NCI-H1930 (cell line): ENCODE data around the gene FAM153A.
"Not testable (repeated sequence)": the region's sequence is repeated elsewhere in the genome, so short reads cannot be mapped to it uniquely, and the experiment has no call there.

Experiments used
- DNase-seq, 2 experiments: peaks; one replicate each; lab custom pipeline; 2025; lab: John Stamatoyannopoulos, UW

FAM153A gene

DNA sequence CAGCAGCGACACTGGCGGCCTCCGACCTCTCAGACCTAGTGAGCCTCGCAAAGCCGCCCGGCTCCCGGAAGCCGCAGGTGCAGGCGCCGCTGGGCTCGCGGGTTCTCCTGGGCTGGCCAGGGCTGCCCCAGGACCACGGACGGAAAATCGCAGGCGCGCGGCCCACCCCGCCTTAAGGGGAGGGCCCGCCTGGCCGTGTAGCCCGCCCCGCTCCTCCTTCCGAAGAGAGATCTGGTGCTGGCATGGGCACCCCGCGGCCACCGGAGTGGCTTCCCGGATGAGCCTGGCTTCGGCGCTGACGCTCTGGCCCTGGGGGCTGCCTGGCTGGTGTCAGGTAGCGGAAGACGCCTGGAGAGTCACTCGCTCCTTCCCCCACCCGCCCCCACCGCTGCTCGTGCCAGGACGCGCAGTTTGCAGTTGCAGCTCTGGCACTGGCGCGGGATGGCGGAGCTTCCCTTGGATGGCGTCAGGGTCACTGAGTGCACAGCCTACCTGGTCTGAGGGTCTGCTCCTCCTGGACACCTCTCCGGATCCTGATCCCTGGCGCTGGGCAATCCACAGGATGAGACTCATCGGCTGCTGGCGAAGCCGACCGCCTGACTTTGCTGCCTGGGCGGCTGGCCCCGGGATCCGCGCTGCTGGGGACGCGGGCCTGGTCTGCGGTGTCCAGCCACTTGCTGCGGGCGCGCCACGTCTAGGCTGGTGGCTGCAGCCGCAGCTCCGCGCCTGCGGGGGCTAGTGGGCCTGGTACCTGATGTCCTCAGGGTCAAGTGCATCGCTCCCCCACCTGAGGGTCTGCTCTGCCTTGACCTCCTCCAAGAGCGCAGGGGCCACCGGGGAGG is at the start of gene FAM153A:
TSS of gene FAM153A (minus strand) at position 108 of the 842 bp plus-strand sequence.
- DNase-seq, result not testable (repeated sequence)

DNA sequence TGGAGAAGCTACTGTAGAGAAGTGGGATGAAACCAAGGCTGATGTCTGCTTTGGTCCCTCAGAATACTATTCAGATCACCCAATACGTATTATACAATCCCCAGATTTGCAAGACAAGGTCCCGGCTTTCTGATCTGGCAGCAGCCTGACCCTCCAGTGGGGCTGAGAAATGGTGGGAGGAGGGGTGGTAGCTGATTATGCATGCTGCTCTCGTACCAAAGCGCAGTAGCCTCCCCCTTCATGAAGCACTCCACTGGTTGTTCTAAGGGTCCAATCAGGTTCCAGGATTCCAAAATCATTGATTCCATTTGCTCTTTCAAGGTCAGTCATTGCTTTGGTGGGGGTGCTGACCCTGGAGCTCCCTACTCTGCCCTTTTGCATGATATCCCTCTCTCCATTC is 49.6 kb upstream of the FAM153A start:
- not testable (repeated sequence) for DNase-seq

DNA sequence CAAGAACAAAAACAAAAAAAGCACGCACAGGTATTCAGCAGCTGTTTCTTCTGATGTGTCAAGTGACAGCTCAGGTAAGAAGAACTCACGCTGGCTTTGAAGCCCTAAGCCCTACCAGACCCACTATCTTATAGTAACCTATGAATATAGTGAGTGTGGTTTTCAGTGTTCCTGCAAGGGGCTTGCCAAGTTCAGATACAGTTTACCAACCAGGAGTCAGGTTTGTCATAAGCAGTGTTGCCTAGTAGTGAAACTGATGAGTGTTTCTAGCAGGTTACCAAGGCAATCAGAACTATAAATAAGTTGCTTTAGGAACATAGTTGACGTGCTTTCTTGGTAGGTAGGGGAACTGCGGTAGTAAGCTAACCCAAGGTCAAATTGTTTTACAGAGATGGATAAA is 43.4 kb upstream of the FAM153A start:
- DNase-seq, result not testable (repeated sequence)

DNA sequence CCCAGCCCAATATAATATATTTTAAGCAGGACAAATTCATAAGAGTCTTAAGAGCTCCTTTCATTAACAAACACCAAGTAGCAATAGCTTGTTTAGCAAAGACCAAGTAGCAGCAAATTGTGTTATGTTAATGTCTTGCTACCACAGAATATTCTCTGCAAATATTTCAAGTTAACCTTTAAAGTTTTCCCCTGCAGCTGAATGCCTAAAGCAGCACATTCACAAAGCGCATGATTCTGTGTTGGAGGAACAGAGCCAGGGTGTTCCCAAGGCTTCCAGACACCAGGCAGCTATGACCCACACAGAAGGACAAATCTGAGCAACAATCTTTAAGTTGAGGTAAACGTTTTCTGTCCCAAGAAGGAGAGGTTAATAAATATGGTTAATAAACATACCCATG is 42.1 kb upstream of the FAM153A start:
- not testable (repeated sequence) for DNase-seq

DNA sequence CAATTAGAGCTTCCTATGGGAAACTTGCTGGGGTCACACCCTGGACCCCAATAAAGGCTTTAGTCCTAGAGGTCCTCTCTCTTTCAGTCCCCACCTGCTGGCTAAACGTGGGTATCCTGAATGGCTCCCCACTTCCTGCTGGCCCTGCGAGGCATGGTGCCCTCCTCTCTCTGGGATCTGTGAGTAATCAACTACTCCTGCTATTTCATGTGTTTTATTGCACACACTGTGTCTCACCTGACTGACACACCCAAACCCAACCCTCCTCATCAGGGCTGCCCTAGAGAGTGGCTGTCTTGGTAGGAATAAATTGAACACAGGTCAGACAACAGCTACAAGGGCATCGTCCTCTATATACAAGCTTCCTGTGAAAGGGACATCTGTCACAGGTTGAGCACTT is 39.8 kb upstream of the FAM153A start:
- not testable (repeated sequence) for DNase-seq

DNA sequence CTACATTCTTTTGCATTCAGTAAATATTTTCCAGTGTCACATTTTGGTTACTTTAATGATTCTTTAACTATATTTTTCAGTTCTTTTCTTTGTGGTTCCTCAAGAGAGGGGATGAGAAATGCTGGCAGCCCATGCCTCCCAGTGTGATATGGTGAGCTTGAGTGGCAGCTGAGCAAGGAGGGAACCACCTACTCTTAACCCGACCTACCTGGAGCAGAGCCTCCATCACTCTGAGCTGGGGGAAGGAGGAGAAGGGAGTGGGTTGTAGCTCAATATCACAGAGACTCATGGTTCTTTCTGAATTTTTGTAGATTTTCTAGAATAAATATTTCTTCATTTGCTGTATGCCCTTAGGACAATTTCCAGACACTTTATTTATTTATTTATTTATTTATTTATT is 37.0 kb upstream of the FAM153A start:
- not testable (repeated sequence) for DNase-seq

DNA sequence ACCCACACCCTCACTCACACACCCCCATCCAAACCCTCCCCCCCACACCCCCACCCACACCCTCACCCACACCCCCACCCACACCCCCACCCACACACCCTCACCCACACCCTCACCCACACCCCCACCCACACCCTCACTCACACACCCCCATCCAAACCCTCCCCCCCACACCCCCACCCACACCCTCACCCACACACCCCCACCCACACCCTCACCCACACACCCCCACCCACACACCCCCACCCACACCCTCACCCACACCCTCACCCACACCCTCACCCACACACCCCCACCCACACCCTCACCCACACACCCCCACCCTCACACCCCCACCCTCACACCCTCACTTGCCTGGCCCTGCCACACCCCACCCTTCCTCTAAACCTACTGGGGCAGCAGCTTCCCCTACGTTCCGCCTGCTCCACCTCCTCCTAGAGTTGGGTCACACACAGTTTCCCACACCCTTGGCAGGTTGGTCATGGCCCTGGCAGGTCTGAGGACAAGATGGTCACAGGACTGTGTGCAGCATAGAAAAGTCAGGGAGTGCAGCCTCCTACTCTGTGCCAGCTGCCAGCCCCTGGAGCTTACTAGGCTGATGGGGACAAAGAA is 30.2 kb upstream of the FAM153A start:
- not testable (repeated sequence) for DNase-seq

DNA sequence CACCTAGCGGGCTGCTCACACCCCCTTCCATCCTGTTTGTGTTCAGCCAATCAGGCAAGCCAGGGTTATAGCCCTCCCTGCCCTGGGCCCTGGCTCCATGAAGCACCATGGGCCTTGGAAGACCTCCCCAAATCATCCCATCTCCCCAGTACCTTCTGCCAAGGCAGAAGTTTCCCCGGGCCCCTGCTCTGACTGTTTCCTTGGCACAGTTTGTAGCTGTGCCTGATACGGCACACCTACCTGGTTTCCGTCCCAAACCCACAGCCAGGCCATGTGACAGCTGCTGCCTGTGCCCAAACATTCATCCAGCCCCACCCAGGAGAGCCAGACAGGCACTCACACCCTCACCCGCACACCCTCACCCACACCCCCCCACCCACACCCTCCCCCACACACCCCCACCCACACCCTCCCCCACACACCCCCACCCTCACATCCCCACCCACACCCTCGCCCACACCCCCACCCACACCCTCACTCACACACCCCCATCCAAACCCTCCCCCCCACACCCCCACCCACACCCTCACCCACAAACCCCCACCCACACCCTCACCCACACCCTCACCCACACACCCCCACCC is 29.6 kb upstream of the FAM153A start:
- DNase-seq, result not testable (repeated sequence)

DNA sequence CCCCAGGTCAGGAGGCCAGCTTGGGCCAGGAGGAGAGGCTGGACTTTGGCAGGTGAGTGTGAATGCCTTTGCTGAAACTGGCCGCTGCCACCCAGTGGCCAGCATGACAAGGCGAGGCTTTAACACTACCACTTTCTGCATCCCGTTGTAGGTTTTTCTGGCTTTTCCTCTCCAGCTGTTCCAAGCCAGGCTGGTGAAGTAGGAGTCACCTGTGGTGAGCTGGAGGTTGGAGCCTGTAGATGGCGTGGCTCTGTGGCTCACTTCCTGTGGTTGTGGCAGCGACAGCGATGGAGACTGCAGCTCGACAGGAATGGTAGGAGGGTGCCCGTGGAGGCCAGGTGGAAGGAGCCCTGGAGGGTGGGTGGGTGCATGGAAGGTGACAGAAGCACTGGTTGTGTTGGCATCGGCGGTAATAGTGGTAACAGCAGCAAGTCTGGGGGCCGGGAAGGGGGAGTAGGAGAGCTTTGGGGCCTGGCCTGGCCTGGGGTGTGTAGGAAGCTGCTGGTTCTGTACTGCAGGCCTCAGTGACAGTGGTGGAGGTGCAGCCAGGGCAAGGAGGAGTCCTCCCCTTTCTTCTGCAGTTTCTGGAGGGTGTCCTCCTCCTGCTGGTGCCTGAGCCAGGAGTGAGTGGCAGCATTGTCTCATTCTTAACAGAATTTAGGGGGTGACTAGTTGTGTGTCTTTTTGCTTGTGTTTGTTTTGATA is 26.7 kb upstream of the FAM153A start:
- not testable (repeated sequence) for DNase-seq

DNA sequence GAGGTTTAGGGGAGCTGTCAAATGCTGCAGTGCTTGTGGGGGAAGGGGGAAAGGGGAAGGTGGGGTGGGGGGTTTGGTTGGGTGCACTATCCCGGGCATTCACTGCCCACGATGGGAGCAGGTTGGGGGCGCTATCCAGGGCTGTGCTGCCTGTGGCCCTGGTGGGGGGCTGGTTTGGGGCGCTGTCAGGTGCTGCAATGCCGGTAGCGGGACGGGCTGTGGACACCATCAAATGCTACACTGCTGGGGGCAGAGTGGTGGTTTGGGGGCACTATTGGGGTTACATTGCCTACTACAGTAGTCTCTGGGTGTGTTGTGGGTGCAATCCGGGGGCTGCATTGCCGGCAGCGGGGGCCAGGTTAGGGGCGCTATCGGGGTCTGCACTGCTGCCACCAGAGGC is 25.7 kb upstream of the FAM153A start:
- not testable (repeated sequence) for DNase-seq

DNA sequence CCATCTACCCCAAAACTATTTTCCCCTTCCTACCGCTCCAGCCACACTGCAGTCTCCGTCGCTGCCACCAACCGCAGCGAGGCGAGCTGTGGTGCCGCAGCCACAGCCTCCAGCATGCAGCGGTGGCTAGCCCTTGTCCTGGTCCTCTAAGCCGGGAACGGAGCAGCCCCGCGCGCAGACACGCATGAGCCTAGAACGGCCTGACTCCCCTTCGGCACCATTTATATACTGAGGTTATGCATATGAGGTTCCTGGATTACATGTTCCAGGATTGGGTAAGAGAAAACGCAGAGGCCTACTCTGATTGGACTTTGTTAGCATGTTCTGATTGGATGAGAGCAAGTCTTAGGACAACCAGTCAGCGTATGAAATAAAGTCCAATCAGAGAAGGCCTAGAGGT is 24.6 kb upstream of the FAM153A start:
- not testable (repeated sequence) for DNase-seq

DNA sequence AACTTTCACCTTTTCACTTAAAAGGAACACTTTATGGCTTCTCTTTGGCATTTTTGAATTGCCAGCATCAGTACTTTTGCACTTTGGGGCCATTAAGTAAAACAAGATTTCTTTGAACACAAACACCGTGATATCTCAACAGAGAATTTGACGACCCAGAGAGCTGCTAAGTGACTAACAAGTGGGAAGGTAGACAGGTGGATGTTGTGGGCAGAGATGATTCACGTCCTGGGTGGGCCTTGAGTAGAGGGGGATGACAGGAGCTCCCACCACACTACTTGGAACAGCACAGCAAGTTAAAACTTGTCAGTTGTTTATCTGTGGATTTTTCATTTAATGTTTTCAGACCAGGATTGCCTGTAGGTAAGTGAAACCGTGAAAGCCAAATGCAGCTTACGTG is 18.7 kb upstream of the FAM153A start:
- DNase-seq, result not testable (repeated sequence)

DNA sequence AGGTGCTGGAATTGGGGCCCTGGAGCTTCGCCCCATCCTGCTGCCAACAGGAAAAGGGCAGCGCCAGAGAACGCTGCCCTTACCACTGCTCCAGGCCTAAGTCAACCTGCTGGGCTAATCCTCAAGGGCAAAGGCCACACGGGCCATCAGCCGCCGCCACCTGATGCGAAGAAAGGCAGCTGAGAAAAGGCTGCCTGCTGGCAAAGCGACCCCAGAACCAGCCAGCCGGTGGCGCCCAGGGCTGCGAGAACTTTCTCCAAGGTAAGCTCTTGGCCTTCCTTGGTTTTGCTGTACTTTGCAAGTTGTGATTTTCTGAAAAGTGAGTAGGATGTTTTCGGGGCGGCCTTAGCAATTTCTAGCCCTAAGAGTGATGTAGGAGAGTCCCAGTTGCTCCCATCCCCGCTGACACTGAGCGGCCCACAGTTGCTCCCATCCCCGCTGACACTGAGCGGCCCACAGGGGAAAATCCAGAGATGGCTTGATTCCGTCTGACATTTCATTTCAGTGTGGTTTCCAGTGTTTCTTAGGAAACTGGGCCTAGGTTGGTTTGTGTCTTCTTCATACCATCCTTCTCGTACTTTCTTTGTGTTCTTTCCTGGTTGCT is 15.6 kb upstream of the FAM153A start:
- not testable (repeated sequence) for DNase-seq

DNA sequence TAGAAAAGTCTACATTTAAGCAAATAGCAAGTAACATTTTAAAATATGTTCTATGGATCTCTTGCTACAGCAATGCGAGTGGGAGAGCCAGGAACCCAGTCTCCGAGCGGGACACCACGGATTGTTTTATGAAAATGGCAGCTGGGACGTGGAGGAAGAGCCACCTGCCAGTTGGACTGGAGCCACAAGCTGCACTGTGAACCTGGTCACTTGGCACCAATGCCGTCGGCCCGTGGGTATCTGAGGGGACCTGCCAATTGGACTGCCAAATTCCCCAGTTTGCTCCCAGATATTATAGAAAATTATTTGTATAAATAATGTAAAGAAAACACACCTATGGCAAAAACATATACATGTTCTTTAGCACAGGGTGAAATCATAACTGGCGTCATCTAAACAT is 10.6 kb upstream of the FAM153A start:
- DNase-seq, result not testable (repeated sequence)

DNA sequence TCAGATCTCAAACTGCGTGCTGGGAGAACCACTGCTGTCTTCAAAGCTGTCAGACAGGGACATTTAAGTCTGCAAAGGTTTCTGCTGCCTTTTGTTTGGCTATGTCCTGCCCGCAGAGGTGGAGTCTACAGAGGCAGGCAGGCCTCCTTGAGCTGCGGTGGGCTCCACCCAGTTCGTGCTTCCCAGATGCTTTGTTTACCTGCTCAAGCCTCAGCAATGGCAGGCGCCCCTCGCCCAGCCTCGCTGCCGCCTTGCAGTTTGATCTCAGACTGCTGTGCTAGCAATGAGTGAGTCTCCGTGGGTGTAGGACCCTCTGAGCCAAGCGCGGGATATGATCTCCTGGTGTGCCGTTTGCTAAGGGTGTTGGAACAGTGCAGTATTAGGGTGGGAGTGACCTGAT is 8.9 kb upstream of the FAM153A start:
- not testable (repeated sequence) for DNase-seq

DNA sequence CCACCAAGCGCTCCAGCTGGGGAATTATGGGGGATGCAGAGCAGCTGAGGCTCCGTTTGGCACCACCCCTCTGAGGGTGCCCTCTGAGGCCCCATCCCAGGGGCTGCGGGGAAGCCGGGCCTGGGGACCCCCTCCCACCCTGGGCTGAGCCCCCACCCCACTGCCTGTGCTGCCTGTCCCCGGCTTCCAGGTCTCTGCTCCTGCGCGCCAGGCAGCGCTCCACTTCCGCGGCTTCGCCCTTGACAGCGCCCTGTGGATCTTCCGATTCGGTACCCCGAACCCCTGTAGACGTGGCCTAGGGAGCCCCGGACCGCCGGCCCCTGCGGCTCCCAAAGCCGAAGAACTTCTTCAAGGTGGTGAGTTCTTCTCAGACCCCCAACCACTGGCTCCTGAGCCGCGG is 530 bp downstream of the FAM153A start:
- DNase-seq, result not testable (repeated sequence)

DNA sequence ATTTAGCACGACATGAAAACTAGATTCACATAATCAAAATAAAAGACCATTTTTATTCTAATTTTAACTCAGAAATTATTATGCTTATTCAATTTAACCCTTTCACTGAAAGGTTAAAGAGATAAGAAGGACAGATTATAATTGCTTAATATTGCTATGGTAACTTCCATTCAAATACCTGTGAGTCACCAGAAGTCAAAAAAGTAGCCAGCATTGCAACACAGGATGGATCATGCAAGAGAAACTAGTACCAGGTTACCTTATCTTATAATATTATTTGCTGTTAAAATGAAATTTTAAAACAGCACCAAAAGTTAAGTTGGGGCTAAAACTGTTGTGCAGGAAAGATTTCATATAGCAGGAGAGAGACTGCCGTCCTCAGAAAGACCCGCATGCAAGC is 11.5 kb downstream of the FAM153A start:
- not testable (repeated sequence) for DNase-seq

DNA sequence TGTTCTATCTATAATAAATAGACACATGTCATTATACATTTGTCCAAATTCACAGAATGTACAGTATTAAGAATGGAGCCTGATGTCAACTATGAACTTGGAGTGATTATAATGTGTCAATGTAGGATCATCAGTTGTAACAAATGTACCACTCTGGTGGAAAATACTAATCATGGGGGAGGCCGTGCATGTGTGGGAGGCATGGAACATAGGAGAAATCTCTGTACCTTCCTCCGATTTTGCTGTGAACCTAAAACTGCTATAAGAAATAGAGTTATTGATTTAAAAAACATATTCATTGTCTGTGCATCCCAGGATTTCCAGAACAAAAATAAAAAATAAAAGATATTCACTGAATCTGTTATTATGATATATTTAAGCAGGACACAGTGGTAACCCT is 12.1 kb downstream of the FAM153A start:
- DNase-seq, result not testable (repeated sequence)

DNA sequence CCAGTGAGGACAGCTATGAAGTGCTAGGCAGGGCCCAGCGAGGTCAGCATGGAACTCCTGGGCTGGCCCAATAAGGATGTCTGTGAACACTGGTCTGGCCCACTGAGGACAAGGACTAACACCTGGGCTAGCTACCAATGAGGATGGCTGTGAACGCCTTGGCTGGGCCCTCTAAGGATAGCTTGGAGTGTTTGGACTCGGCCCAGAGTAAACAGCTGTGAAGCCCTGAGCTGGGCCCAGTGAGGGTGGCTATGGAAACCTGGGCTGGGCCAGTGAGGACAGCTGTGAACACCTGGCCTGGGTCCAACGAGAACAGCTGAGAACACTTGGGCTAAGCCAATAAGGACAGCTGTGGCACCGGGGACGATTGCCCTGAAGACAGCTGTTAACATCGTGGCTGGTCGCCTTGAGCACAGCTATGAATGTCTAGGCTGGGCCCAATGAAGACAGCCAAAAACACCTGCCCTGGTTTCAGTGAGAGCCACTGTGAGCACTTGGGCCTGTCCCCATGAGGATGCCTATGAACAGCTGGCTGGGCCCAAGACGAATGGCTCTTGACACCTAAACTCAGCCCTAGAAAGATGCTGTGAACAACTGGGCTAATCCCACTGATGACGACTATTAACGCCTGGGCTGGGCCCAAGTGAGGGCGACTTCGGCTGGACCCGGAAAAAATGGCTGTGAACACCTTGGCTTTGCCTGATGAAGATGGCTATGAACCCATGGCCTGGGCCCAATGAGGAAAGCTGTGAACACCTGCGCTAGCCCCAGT is 18.8 kb downstream of the FAM153A start:
- not testable (repeated sequence) for DNase-seq

DNA sequence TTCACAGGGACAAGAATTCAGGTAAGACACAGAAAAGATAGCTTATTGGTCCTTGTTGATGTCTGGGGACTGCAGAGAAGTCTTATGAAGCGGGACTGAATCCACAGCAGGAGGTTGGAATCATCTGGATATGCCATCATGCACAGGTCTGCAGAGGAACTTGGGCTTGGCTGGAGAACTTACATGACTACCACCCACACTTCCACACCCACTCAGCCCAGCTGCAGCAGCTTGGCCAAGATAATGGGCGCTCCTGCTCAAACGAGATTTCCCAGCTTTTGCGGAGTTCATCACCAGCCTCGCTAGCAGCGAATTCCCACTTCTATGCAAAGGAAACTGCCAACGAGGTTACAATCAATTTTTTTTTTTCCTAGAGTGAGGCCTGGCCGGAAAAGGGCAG is 21.7 kb downstream of the FAM153A start:
- not testable (repeated sequence) for DNase-seq

DNA sequence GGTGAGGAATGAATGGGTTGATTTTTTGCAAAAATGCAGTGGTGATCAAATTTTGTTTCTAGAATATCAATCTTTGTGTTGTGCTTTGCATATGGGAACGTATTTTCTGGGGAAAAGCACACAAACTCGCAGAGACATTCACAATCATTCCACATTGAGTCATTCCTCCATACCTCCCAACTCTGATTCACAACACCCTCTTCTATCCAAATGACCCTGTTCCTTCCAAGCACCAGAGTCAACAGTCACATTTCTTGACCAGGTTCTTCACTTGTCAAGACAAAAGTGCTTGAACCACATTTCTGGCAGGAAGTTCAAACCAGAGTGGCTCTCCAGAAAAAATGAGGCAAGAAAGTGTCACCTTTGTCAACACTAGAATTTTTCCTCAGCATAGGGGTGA is 35.3 kb downstream of the FAM153A start:
- DNase-seq, result not testable (repeated sequence)
